DOHH2 (cell line): ENCODE data around the gene ARRDC4.

ENCODE experiments used
- H3F3A ChIP-seq: fragments of 200-600 bp; sonication (generic), shearing (Covaris generic); 2 replicates; pipeline ENCODE4 v1.6.0; 2016; ENCODE audit warnings: antibody characterized with exemption, mild to moderate bottlenecking; ENCODE audit not compliant: control insufficient read depth, insufficient read depth
- H3K27ac ChIP-seq: fragments of 200-600 bp; sonication (generic); 2 replicates; pipeline ENCODE4 v1.5.1; 2014; ENCODE audit warnings: low read depth, mild to moderate bottlenecking, low read length, moderate library complexity
- H3K27me3 ChIP-seq: fragments of 200-600 bp; sonication (generic); 2 replicates; pipeline ENCODE4 v1.6.1; 2014; ENCODE audit warnings: mild to moderate bottlenecking, low read length, mixed read lengths; ENCODE audit not compliant: control insufficient read depth
- H3K36me3 ChIP-seq: fragments of 200-600 bp; sonication (generic); 2 replicates; pipeline ENCODE4 v1.6.1; 2014; ENCODE audit warnings: mild to moderate bottlenecking, low read length, moderate library complexity, mixed read lengths; ENCODE audit not compliant: control insufficient read depth
- H3K4me1 ChIP-seq: fragments of 200-600 bp; sonication (generic); 2 replicates; pipeline ENCODE4 v1.6.1; 2014; ENCODE audit warnings: mild to moderate bottlenecking, low read length, mixed read lengths; ENCODE audit not compliant: control insufficient read depth
- H3K4me2 ChIP-seq: fragments of 200-600 bp; sonication (generic); 2 replicates; pipeline ENCODE4 v1.6.0; 2014; ENCODE audit warnings: mild to moderate bottlenecking, low read length, moderate library complexity
- H3K4me3 ChIP-seq: fragments of 200-600 bp; sonication (generic); 2 replicates; pipeline ENCODE4 v1.5.1; 2014; ENCODE audit warnings: mild to moderate bottlenecking, low read length, mixed read lengths
- H3K79me2 ChIP-seq: fragments of 200-600 bp; sonication (generic); 2 replicates; pipeline ENCODE4 v1.6.1; 2014; ENCODE audit warnings: mild to moderate bottlenecking, low read length, mixed read lengths; ENCODE audit not compliant: control insufficient read depth
- H3K9me2 ChIP-seq: fragments of 200-600 bp; sonication (generic); replicated peaks from 2 replicates; pipeline ENCODE4 v1.6.1; 2014; ENCODE audit warnings: mild to moderate bottlenecking, low read length, mixed read lengths; ENCODE audit not compliant: control insufficient read depth
- H3K9me3 ChIP-seq: fragments of 200-600 bp; sonication (generic); 2 replicates; pipeline ENCODE4 v1.6.1; 2014; ENCODE audit warnings: antibody characterized with exemption, low read length, mixed read lengths; ENCODE audit not compliant: control insufficient read depth, insufficient read depth
- H4K20me1 ChIP-seq: fragments of 200-600 bp; sonication (generic); 2 replicates; pipeline ENCODE4 v1.6.0; 2014; ENCODE audit warnings: low read depth, mild to moderate bottlenecking, antibody characterized with exemption, low read length, moderate library complexity; ENCODE audit not compliant: control insufficient read depth, insufficient read depth
- EZH2phosphoT487 ChIP-seq: fragments of 200-600 bp; sonication (generic); IDR thresholded peaks from 2 replicates; pipeline ENCODE4 v1.6.1; 2017; ENCODE audit warnings: borderline replicate concordance, mild to moderate bottlenecking, antibody characterized with exemption, low read length, moderate library complexity, mixed read lengths
- TF ChIP-seq, protein P1 (sequence below): fragments of 200-600 bp; sonication (generic); IDR thresholded peaks from one replicate; pipeline ENCODE4 v1.5.1; 2014; ENCODE audit warnings: antibody characterized with exemption, mild to moderate bottlenecking, low read depth, low read length; ENCODE audit not compliant: poor library complexity, severe bottlenecking

The ARRDC4 gene

DNA sequence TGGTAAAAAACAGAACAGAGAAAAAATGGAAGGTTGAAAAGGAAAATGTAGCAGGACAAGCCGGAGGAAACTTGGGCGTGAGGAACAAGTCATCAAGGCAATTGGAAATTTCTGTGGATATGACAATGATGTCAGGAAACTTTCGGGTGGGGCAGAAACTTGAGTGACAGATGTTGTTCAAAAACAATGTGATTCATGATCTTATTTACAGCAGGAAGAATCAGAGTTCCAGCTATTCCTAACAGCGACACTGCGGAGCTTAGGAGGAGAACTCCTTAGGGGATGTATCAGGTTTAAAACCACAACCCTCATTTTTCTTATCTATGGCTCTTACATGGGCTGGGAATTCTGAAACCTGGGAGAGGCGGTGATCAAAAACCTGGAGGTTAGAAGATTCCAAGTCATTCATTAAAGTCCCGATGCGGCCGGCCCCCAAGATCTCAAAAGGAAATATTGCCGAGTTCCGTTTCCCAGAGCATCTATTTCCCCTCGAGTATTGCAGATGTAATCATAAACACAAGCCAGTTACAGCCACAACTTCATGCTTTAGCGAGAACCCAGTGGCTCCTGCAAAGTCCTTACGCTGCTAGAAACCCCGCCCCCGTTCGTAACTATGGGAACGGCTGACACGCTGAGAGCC is 659 bp upstream of the ARRDC4 start:
- Histone ChIP-seq H3K4me1 (no peaks in the 10 kb centered on the region), H3K27me3 (no peaks in the 10 kb centered on the region), H3K79me2 (no peaks in the 10 kb centered on the region), H3K4me2 (no peak overlapping the region), H3K9me2 (no peaks in the 10 kb centered on the region), H3K36me3 (no peaks in the 10 kb centered on the region), H3K4me3 (no peak overlapping the region), H3K9me3 (no peaks in the 10 kb centered on the region; the same call in 1 of the 2 replicates), H4K20me1 (no peaks in the 10 kb centered on the region), H3K27ac (no peak overlapping the region), H3F3A (no peaks in the 10 kb centered on the region)
- TF ChIP-seq, protein P1, sequence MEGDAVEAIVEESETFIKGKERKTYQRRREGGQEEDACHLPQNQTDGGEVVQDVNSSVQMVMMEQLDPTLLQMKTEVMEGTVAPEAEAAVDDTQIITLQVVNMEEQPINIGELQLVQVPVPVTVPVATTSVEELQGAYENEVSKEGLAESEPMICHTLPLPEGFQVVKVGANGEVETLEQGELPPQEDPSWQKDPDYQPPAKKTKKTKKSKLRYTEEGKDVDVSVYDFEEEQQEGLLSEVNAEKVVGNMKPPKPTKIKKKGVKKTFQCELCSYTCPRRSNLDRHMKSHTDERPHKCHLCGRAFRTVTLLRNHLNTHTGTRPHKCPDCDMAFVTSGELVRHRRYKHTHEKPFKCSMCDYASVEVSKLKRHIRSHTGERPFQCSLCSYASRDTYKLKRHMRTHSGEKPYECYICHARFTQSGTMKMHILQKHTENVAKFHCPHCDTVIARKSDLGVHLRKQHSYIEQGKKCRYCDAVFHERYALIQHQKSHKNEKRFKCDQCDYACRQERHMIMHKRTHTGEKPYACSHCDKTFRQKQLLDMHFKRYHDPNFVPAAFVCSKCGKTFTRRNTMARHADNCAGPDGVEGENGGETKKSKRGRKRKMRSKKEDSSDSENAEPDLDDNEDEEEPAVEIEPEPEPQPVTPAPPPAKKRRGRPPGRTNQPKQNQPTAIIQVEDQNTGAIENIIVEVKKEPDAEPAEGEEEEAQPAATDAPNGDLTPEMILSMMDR = no peak
- no peak for TF ChIP-seq EZH2phosphoT487

DNA sequence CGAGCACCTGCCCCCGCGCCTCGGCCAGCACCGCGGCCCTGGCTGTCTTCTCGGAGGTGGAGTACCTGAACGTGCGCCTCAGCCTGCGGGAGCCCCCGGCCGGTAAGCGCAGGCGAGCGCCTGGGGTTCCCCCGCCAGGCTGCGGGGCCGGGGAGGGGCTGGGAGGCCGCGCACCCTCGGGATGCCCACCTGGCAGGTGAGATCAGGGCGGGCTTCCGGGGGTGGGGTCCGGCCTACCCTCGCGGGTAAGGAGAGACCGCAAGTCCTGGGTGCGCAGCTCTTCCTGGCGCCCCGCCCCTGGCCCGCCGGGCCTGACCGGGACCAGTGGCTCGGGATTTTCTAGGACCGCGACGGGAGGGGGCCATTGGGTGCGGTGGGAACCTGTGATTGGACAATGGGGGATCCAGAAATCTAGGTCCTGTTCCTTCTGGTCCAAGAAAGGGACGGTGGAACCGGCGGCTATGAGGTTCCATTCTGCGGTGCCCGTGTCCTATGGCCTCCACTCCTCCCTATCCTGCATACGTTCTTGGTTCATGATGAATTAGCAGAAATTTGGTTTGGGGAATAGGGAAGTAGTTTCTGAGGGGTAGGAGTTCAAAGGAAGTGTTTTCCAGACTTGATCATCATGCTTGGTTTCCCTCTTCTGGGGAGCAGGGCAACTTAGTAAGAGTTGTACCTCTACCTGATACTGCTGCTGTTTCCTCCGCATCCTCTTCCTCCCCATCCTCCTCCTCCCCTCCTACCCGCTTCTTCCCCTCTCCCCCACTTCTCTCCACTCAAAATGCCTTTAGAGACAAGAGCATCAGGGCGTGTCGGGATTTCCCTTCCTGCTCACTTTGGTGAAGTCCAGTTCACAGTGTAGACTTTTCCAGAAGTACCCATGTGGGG is 808 bp downstream of the ARRDC4 start:
- no peak overlapping the region for H3K4me3 ChIP-seq
- TF ChIP-seq, protein P1 = no peak
- no peak for TF ChIP-seq EZH2phosphoT487
- H3K4me1 ChIP-seq = no peaks in the 10 kb centered on the region
- H3K4me2 ChIP-seq = no peak overlapping the region
- H3K9me2 ChIP-seq = no peaks in the 10 kb centered on the region
- no peaks in the 10 kb centered on the region for H3K36me3 ChIP-seq
- no peaks in the 10 kb centered on the region; the same call in 1 of the 2 replicates for H3K9me3 ChIP-seq
- H3K27ac ChIP-seq = no peak overlapping the region
- H3K79me2 ChIP-seq = no peaks in the 10 kb centered on the region
- no peaks in the 10 kb centered on the region for H3K27me3 ChIP-seq
- H3F3A ChIP-seq = no peaks in the 10 kb centered on the region
- H4K20me1 ChIP-seq = no peaks in the 10 kb centered on the region

DNA sequence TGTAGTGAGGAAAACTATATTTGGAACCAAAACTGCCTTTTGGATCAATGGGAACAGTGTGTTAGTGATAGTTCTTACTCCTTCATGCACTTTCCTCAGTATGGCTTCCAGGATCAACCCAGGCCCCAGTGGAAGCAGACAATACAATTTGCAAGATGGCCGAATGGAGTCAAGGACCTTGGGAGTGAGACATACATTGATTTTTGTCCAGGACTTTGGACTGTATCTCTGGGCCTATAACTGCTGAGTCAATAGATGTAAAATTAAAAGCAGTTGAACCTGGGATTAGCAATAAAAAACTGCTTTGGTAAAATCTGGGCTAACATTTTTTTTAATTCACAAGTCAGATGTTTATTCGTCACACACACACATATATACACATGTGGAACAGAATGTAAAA is 1.8 kb downstream of the ARRDC4 start:
- no peaks in the 10 kb centered on the region for H3K27me3 ChIP-seq
- H3F3A ChIP-seq = no peaks in the 10 kb centered on the region
- H3K79me2 ChIP-seq = no peaks in the 10 kb centered on the region
- H3K4me3 ChIP-seq = no peak overlapping the region
- no peaks in the 10 kb centered on the region for H4K20me1 ChIP-seq
- no peak overlapping the region for H3K4me2 ChIP-seq
- H3K27ac ChIP-seq = no peak overlapping the region
- H3K36me3 ChIP-seq = no peaks in the 10 kb centered on the region
- H3K9me3 ChIP-seq = no peaks in the 10 kb centered on the region; the same call in 1 of the 2 replicates
- no peaks in the 10 kb centered on the region for H3K4me1 ChIP-seq
- TF ChIP-seq, protein P1 = no peak
- no peak for TF ChIP-seq EZH2phosphoT487
- no peaks in the 10 kb centered on the region for H3K9me2 ChIP-seq
